Measurements from ENCODE around the gene OAT. TPM values are rescaled to one million over a fixed set of nuclear protein-coding genes. Genes with fewer than 3 reads are reported as not detected.

Gene OAT
- total RNA-seq, 1 experiment from 2014 or later: 53.0 TPM

GRCh38 chr10:124464028-124464965 is 45.6 kb upstream of the OAT start:
- intact Hi-C loops (cut with micrococcal nuclease; ENCODE audit: unreplicated experiment): no loop called here

GRCh38 chr10:124462348-124462695 is 43.6 kb upstream of the OAT start:
- H3K9me3 Mint-ChIP-seq (ENCODE audit: low read depth, unreplicated experiment): no peaks in the 10 kb centered on the region
- no TSS peak for BruUV-seq (replicated peaks)
- peak overlapping the region; percentile 71 for H3K4me3 Mint-ChIP-seq (ENCODE audit: low read depth, unreplicated experiment)
- peaks cover 34% of the 10 kb centered on the region for H3K4me1 Mint-ChIP-seq (ENCODE audit: low read depth, unreplicated experiment)
- H3K36me3 Mint-ChIP-seq (ENCODE audit: insufficient read depth, unreplicated experiment): peaks cover 12% of the 10 kb centered on the region
- no peaks in the 10 kb centered on the region for H3K27me3 Mint-ChIP-seq (ENCODE audit: unreplicated experiment)
- intact Hi-C loops (cut with micrococcal nuclease; ENCODE audit: unreplicated experiment): no loop called here
- CTCF ChIA-PET: no interaction called here
- no peak for TF ChIP-seq CTCF (IDR thresholded peaks at IDR 0.05; ENCODE audit: unreplicated experiment)
- H3K27ac Mint-ChIP-seq (ENCODE audit: unreplicated experiment): no peak overlapping the region
- DNase-seq: no peak

More at GRCh38 chr10:124464028-124464965, 45.6 kb upstream of the OAT start:
- CTCF ChIA-PET: interaction anchor here (0.7 kb wide), 1 partner anchor 589 kb away, joined by 4 read pairs; no protein-coding TSS in a partner anchor
- H3K27ac Mint-ChIP-seq (ENCODE audit: unreplicated experiment): no peak overlapping the region
- peaks cover 30% of the 10 kb centered on the region for H3K4me1 Mint-ChIP-seq (ENCODE audit: low read depth, unreplicated experiment)
- H3K36me3 Mint-ChIP-seq (ENCODE audit: insufficient read depth, unreplicated experiment): peaks cover 12% of the 10 kb centered on the region
- no peak for DNase-seq
- TF ChIP-seq CTCF (IDR thresholded peaks at IDR 0.05; ENCODE audit: unreplicated experiment): no peak
- no peak overlapping the region for H3K4me3 Mint-ChIP-seq (ENCODE audit: low read depth, unreplicated experiment)
- H3K27me3 Mint-ChIP-seq (ENCODE audit: unreplicated experiment): no peaks in the 10 kb centered on the region
- no TSS peak for BruUV-seq (replicated peaks)
- no peaks in the 10 kb centered on the region for H3K9me3 Mint-ChIP-seq (ENCODE audit: low read depth, unreplicated experiment)

GRCh38 chr10:124461642-124462347 is 43.1 kb upstream of the OAT start, which contains the start of gene LHPP:
Gene LHPP, plus strand, starts transcription at chr10:124461823. Its CDS starts 40 bp downstream, at chr10:124461863.
- CTCF ChIA-PET: interaction anchor here (0.8 kb wide), 1 partner anchor 73 kb away, joined by 3 read pairs; no protein-coding TSS in a partner anchor
- H3K9me3 Mint-ChIP-seq (ENCODE audit: low read depth, unreplicated experiment): no peaks in the 10 kb centered on the region
- peak within 1 kb of the TSS; percentile 41 for H3K27ac Mint-ChIP-seq (ENCODE audit: unreplicated experiment)
- peaks cover 12% of the 10 kb centered on the region for H3K36me3 Mint-ChIP-seq (ENCODE audit: insufficient read depth, unreplicated experiment)
- DNase-seq: peak; percentile 80
- TF ChIP-seq CTCF (IDR thresholded peaks at IDR 0.05; ENCODE audit: unreplicated experiment): peak; percentile 59
- TSS peak; percentile 36 for BruUV-seq (replicated peaks)
- peaks cover 38% of the 10 kb centered on the region for H3K4me1 Mint-ChIP-seq (ENCODE audit: low read depth, unreplicated experiment)
- no peaks in the 10 kb centered on the region for H3K27me3 Mint-ChIP-seq (ENCODE audit: unreplicated experiment)
- intact Hi-C loops (cut with micrococcal nuclease; ENCODE audit: unreplicated experiment): no loop called here
- peak within 1 kb of the TSS; percentile 71 for H3K4me3 Mint-ChIP-seq (ENCODE audit: low read depth, unreplicated experiment)

- H3K27ac Mint-ChIP-seq (ENCODE audit: unreplicated experiment): no peak overlapping the region
- peaks cover 14% of the 10 kb centered on the region for H3K27me3 Mint-ChIP-seq (ENCODE audit: unreplicated experiment)
- no peak overlapping the region for H3K4me3 Mint-ChIP-seq (ENCODE audit: low read depth, unreplicated experiment)
- no peaks in the 10 kb centered on the region for H3K9me3 Mint-ChIP-seq (ENCODE audit: low read depth, unreplicated experiment)
- peaks cover 12% of the 10 kb centered on the region for H3K36me3 Mint-ChIP-seq (ENCODE audit: insufficient read depth, unreplicated experiment)
- no peak for DNase-seq
- no peak for TF ChIP-seq CTCF (IDR thresholded peaks at IDR 0.05; ENCODE audit: unreplicated experiment)
- intact Hi-C loops (cut with micrococcal nuclease; ENCODE audit: unreplicated experiment): no loop called here
- BruUV-seq (replicated peaks): no TSS peak
- CTCF ChIA-PET: no interaction called here
- H3K4me1 Mint-ChIP-seq (ENCODE audit: low read depth, unreplicated experiment): peaks cover 40% of the 10 kb centered on the region
Measured at GRCh38 chr10:124460144-124460543, 41.4 kb upstream of the OAT start.
